Colonic mucosa (tissue), 4 donors: Measurements from ENCODE around the gene HDAC6. TPM values are rescaled to one million over a fixed set of nuclear protein-coding genes. Genes with fewer than 3 reads are reported as not detected.

ENCODE experiments used
- DNase-seq: peaks from one replicate; pipeline ENCODE4 v3.0.0-alpha.2; 2020
- H3K27ac ChIP-seq: fragments of 200-600 bp; one replicate; pipeline ENCODE4 v1.8.0; 2021
- H3K27me3 ChIP-seq: fragments of 200-600 bp; one replicate; pipeline ENCODE4 v1.8.0; 2021
- H3K36me3 ChIP-seq: fragments of 200-600 bp; one replicate; pipeline ENCODE4 v1.8.0; 2021
- H3K4me1 ChIP-seq: fragments of 200-600 bp; one replicate; pipeline ENCODE4 v1.8.0; 2021; ENCODE audit warnings: mild to moderate bottlenecking
- H3K4me3 ChIP-seq: fragments of 200-600 bp; one replicate; pipeline ENCODE4 v1.8.0; 2021
- H3K9ac ChIP-seq, 2 donors: one replicate each; pipeline ENCODE4 v1.7.0; 2013; ENCODE audit warnings: control low read depth in 2 of 2, low read depth in 2 of 2, low read length in 2 of 2
- H3K9me3 ChIP-seq: fragments of 200-600 bp; one replicate; pipeline ENCODE4 v1.8.0; 2021
- intact Hi-C: fragments of 100-400 bp; cut with DNase I; formaldehyde crosslinking; loops from one replicate; pipeline ENCODE4 v1.14.1; 2022
- total RNA-seq, 2 donors: library from RNA; stranded (reverse); fragmentation: NEBNext Ultra II Directional in 1 of 2; extraction: Animal tissue kit (Norgen Biotek cat#: 25700) in 1 of 2; gene quantifications; one replicate each; pipeline ENCODE4 v1.2.1, GENCODE V29; 2021
- TF ChIP-seq, protein P1 (sequence below): fragments of 200-600 bp; IDR thresholded peaks from one replicate; pipeline ENCODE4 v1.8.0; 2022; ENCODE audit warnings: antibody characterized with exemption, mild to moderate bottlenecking
- donor health status: healthy.
- donor health status: DM: no; HTN: no; CAD: no.
- donor health status: DM: no; HTN: no; CAD: no.

The HDAC6 gene
- total RNA-seq, 2 donors from 2014 or later: 66.2 to 71.5 TPM

DNA sequence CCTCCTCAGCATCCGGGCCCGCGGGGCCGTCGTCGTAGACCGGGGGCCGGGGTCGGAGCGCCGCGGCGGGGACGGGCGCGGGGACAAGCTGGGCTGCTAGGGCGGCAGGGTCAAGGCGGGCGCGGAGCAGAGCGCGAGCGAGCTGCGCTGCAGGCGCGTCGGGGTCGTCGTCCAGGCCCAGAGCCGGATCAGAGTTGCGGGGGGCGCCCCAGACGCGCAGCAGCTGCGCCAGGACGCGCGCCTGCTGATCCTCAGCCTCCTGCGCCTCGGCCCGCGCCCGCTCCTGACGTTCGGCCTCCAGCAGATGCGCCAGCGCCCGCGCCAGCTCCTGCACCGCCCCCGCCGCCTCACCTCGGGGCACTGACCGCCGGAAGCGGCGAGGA, 30.0 kb downstream of the HDAC6 start:
- no peak overlapping the region for H3K27ac ChIP-seq
- peaks cover 24% of the 10 kb centered on the region for H3K27me3 ChIP-seq
- no peaks in the 10 kb centered on the region for H3K36me3 ChIP-seq
- DNase-seq: no peak
- TF ChIP-seq, protein P1, sequence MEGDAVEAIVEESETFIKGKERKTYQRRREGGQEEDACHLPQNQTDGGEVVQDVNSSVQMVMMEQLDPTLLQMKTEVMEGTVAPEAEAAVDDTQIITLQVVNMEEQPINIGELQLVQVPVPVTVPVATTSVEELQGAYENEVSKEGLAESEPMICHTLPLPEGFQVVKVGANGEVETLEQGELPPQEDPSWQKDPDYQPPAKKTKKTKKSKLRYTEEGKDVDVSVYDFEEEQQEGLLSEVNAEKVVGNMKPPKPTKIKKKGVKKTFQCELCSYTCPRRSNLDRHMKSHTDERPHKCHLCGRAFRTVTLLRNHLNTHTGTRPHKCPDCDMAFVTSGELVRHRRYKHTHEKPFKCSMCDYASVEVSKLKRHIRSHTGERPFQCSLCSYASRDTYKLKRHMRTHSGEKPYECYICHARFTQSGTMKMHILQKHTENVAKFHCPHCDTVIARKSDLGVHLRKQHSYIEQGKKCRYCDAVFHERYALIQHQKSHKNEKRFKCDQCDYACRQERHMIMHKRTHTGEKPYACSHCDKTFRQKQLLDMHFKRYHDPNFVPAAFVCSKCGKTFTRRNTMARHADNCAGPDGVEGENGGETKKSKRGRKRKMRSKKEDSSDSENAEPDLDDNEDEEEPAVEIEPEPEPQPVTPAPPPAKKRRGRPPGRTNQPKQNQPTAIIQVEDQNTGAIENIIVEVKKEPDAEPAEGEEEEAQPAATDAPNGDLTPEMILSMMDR: no peak
- H3K4me1 ChIP-seq: no peaks in the 10 kb centered on the region
- no peaks in the 10 kb centered on the region for H3K9me3 ChIP-seq
- intact Hi-C loops: no loop called here
- H3K9ac ChIP-seq: no peak overlapping the region
- no peak overlapping the region for H3K4me3 ChIP-seq

DNA sequence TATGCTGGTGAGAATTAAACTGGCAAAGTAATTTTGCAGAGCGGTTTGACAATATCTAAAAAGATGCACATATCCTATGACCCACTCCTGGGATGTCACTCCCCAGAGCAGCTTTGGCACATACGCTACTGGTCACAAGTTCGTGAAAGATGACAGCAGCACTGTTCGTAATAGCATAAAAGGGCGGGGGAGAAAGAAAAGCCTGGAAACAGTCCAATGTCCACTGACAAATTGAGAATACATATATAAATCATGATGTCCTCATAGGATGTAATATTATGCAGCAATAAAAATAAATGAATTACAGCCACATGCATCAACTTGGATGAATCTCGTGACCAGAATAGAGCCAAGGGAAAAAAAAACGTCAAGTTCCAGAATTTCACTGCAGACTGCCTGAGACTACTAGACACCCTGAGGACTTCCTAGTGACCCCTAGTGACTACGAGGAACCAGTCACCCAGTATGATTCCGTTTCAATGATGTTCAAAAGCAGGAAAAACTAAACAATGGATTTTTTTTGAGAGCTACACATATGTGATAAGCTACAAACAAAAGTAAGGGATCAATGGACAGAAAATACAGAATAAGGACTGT, 31.8 kb downstream of the HDAC6 start:
- peaks cover 24% of the 10 kb centered on the region for H3K27me3 ChIP-seq
- DNase-seq: no peak

DNA sequence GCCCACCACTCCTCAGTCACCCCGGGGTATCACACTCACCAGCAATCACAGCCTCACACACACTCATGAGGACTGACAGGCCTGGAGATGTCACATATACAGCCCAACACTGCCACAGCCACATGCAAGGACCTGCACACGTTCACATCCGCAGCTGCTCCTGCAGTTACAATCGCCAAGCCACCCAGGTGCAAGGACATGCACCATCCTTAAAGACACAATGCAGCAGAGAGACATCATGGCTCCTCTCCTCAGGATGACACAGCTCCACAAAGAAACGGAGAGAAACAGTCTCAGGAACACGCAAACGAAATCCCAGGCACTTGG, 32.5 kb downstream of the HDAC6 start:
- no peak for DNase-seq
- Histone ChIP-seq H3K27ac (no peak overlapping the region), H3K4me1 (no peaks in the 10 kb centered on the region), H3K27me3 (peaks cover 24% of the 10 kb centered on the region), H3K36me3 (no peaks in the 10 kb centered on the region), H3K9ac (no peak overlapping the region), H3K4me3 (no peak overlapping the region), H3K9me3 (no peaks in the 10 kb centered on the region)
- TF ChIP-seq, protein P1: no peak
- intact Hi-C loops: no loop called here

More for the DNA sequence above, 31.8 kb downstream of the HDAC6 start:
- Histone ChIP-seq H3K9me3 (no peaks in the 10 kb centered on the region), H3K27ac (no peak overlapping the region), H3K9ac (no peak overlapping the region), H3K4me3 (no peak overlapping the region), H3K36me3 (no peaks in the 10 kb centered on the region), H3K4me1 (no peaks in the 10 kb centered on the region)
- TF ChIP-seq, protein P1: no peak
- intact Hi-C loops: no loop called here

DNA sequence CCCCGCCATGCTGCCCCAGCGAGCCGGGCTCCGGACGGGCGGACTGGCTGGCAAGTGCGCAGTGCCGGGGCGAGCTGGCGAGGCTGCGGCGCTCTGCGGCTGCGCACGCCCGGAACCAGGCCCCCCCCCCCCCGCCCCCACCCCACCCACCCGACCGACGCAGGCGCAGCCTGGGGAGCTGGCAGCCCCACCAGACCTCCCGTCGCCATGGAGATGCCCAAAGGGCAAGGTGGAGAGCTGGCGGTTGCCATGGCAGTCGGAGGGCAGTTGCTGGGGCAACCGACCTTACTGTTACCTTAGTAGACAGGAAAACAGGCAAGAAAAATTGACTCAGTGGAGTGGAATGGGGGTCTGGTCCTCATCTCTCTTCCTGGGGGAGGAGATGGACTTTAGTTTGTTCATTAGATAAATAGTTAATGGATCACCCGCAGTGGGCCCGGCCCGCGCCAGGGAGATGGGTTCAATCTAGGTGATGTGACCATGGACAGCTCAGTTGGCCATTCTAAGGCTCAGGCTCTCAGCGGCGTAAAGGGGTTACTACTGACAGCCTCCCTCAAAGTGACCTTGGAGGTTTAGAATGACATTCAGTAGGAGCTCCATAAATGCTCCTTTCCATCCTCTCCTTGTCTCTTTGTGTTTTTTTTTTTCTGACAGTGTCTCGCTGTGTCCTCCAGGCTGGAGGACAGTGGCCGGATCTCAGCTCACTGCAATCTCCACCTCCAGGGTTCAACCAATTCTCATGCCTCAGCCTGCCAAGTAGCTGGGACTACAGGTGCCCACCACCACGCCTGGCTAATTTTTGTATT, 33.9 kb downstream of the HDAC6 start, which contains the start of gene PCSK1N:
Gene PCSK1N (minus strand): TSS at position 87 of the 806 bp plus-strand sequence. CDS start 78 bp downstream, at position 9.
- no peak for DNase-seq
- intact Hi-C loops: no loop called here
- Histone ChIP-seq H3K4me3 (no peak within 1 kb of the TSS), H3K9ac (no peak within 1 kb of the TSS), H3K27ac (no peak within 1 kb of the TSS), H3K36me3 (no peaks in the 10 kb centered on the region), H3K4me1 (no peaks in the 10 kb centered on the region), H3K9me3 (no peaks in the 10 kb centered on the region), H3K27me3 (peaks cover 24% of the 10 kb centered on the region)
- TF ChIP-seq, protein P1: no peak

DNA sequence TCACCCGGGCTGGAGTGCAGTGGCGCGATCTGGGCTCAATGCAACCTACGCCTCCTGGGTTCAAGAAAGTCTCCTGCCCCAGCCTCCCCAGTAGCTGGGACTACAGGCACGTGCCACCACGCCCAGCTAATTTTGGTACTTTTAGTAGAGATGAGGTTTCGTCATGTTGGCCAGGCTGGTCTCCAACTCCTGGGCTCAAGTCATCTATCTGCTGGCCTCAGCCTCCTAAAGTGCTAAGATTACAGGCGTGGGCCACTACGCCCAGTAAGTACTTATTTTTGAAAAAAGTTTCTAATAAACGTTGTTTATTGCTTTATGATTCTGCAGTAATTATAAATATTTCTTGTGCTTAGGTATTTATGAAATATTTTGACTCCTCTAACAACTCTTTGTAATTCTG, 37.8 kb downstream of the HDAC6 start:
- no peaks in the 10 kb centered on the region for H3K9me3 ChIP-seq
- TF ChIP-seq, protein P1: no peak
- intact Hi-C loops: no loop called here

More for the DNA sequence above, 37.8 kb downstream of the HDAC6 start:
- Histone ChIP-seq H3K4me1 (no peaks in the 10 kb centered on the region), H3K27me3 (peaks cover 4% of the 10 kb centered on the region), H3K4me3 (no peak overlapping the region), H3K36me3 (no peaks in the 10 kb centered on the region), H3K9ac (no peak overlapping the region), H3K27ac (no peak overlapping the region)
- DNase-seq: no peak
